Hepatocyte (in vitro differentiated cells): Measurements from ENCODE around the gene SDHB.

Experiments used
- CTCF ChIP-seq: fragments of 200-600 bp; sonication (generic); IDR thresholded peaks from 2 replicates; pipeline ENCODE4 v1.5.1; 2016; ENCODE audit warnings: antibody characterized with exemption, mild to moderate bottlenecking; ENCODE audit not compliant: poor library complexity
- EZH2 ChIP-seq: fragments of 200-600 bp; sonication (generic); IDR thresholded peaks from 2 replicates; pipeline ENCODE4 v1.6.1; 2016; ENCODE audit warnings: antibody characterized with exemption, mild to moderate bottlenecking, borderline replicate concordance

- no peak for TF ChIP-seq CTCF
- TF ChIP-seq EZH2, result no peak
Observed at GRCh38 chr1:17021896-17022295, 31.9 kb downstream of the SDHB start.
